Lower leg skin (tissue), 3 donors: Measurements from ENCODE around the gene FNDC3B.

ENCODE experiments used
- CTCF ChIP-seq, 3 donors: fragments of 450-650 bp; IDR thresholded peaks; one replicate each; pipeline ENCODE4 v1.5.1; 2016; ENCODE audit warnings: antibody characterized with exemption in 3 of 3, mild to moderate bottlenecking in 3 of 3, moderate library complexity in 2 of 3
- POLR2A ChIP-seq, 2 donors: fragments of 450-650 bp; IDR thresholded peaks; one replicate each; pipeline ENCODE4 v1.6.1; 2016 to 2017; ENCODE audit warnings: antibody characterized with exemption in 2 of 2, mild to moderate bottlenecking in 1 of 2, moderate library complexity in 1 of 2

- TF ChIP-seq CTCF (IDR thresholded peaks at IDR 0.05) (no peak), POLR2A (IDR thresholded peaks at IDR 0.05) (no peak)
Observed at GRCh38 chr3:172289583-172289982, 250.2 kb downstream of the FNDC3B start.
